Measurements from ENCODE around the gene ASTN1.

The ASTN1 gene

GRCh38 chr1:176811511-176812288 is 352.8 kb downstream of the ASTN1 start:
- no peak for DNase-seq

DNA sequence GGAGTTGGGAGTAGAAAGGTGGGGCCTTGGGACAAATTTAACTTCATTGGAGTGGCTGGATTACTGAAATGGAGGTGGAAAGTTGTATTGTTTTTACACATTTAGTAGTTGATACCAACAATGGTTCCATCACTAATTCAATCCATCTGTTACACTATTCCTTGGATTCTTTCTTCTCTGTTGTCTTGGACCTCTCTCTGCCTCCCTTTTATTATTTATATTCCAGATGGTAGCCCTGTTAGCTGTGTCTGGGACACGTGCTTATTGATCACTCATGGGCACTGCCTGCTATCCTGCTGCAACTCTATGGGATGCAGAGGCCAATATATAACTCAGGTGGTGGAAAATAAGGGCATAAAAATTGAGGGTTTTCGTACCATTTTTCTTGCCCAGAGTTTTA is 355.2 kb downstream of the ASTN1 start:
- DNase-seq, result no peak

Data from NCI-H1436 treated with DMSO at 0.1 percent for 48 hours (cell line).